ENCODE measurements around the gene LRRC72.
"Not testable (repeated sequence)": the region's sequence is repeated elsewhere in the genome, so short reads cannot be mapped to it uniquely, and the experiment has no call there.

Gene LRRC72

GRCh38 chr7:16528520-16528919 is 1.9 kb downstream of the LRRC72 start:
- DNase-seq (ENCODE audit: low read depth, low spot score) = no peak

- DNase-seq (ENCODE audit: low read depth, low spot score) = no peak
These were observed 3.1 kb downstream of the LRRC72 start for GRCh38 chr7:16529697-16530096.

- no peak for DNase-seq (ENCODE audit: low read depth, low spot score)
These were observed 5.1 kb downstream of the LRRC72 start for GRCh38 chr7:16531707-16532106.

- DNase-seq (ENCODE audit: low read depth, low spot score) = no peak
These were observed 5.6 kb downstream of the LRRC72 start for GRCh38 chr7:16532272-16532671.

- no peak for DNase-seq (ENCODE audit: low read depth, low spot score)
These were observed 8.9 kb downstream of the LRRC72 start for GRCh38 chr7:16535500-16535899.

GRCh38 chr7:16540559-16540958 is 13.9 kb downstream of the LRRC72 start:
- DNase-seq (ENCODE audit: low read depth, low spot score) = not testable (repeated sequence)

- DNase-seq (ENCODE audit: low read depth, low spot score) = no peak
These were observed 15.8 kb downstream of the LRRC72 start for GRCh38 chr7:16542401-16542800.

GRCh38 chr7:16543456-16543855 is 16.8 kb downstream of the LRRC72 start:
- DNase-seq (ENCODE audit: low read depth, low spot score) = no peak

GRCh38 chr7:16546921-16547505 is 20.4 kb downstream of the LRRC72 start:
- no peak for DNase-seq (ENCODE audit: low read depth, low spot score)

- DNase-seq (ENCODE audit: low read depth, low spot score) = no peak
These were observed 21.8 kb downstream of the LRRC72 start for GRCh38 chr7:16548428-16548827.

- DNase-seq (ENCODE audit: low read depth, low spot score) = no peak
These were observed 24.0 kb downstream of the LRRC72 start for GRCh38 chr7:16550671-16551070.

- no peak for DNase-seq (ENCODE audit: low read depth, low spot score)
These were observed 28.1 kb downstream of the LRRC72 start for GRCh38 chr7:16554518-16555236.

- DNase-seq (ENCODE audit: low read depth, low spot score) = no peak
These were observed 29.7 kb downstream of the LRRC72 start for GRCh38 chr7:16556359-16556758.

- no peak for DNase-seq (ENCODE audit: low read depth, low spot score)
These were observed 32.2 kb downstream of the LRRC72 start for GRCh38 chr7:16558761-16559302.

- no peak for DNase-seq (ENCODE audit: low read depth, low spot score)
These were observed 33.0 kb downstream of the LRRC72 start for GRCh38 chr7:16559497-16560179.

GRCh38 chr7:16561943-16562342 is 35.3 kb downstream of the LRRC72 start:
- DNase-seq (ENCODE audit: low read depth, low spot score) = no peak

GRCh38 chr7:16562456-16563220 is 36.0 kb downstream of the LRRC72 start:
- DNase-seq (ENCODE audit: low read depth, low spot score) = no peak

GRCh38 chr7:16563281-16564022 is 36.8 kb downstream of the LRRC72 start:
- DNase-seq (ENCODE audit: low read depth, low spot score) = no peak

GRCh38 chr7:16564023-16564380 is 37.4 kb downstream of the LRRC72 start:
- DNase-seq (ENCODE audit: low read depth, low spot score) = no peak

- no peak for DNase-seq (ENCODE audit: low read depth, low spot score)
These were observed 38.3 kb downstream of the LRRC72 start for GRCh38 chr7:16564909-16565426.

- no peak for DNase-seq (ENCODE audit: low read depth, low spot score)
These were observed 45.3 kb downstream of the LRRC72 start for GRCh38 chr7:16571941-16572340.

Data from activated naive CD8-positive, alpha-beta T cell treated with anti-CD3 and anti-CD28 coated beads, Interleukin-2, amount 50 U/mL, for 16 hours (primary cell).